Smooth muscle cell (in vitro differentiated cells): ENCODE data around the gene PTPRK. TPM values are rescaled to one million over a fixed set of nuclear protein-coding genes. Genes with fewer than 3 reads are reported as not detected.

Source experiments
- DNase-seq: peaks from one replicate; lab custom pipeline; 2025; ENCODE audit not compliant: unreplicated experiment; lab: John Stamatoyannopoulos, UW
- H2AFZ ChIP-seq: fragments of 200-600 bp; sonication (generic); 2 replicates; pipeline ENCODE4 v1.6.0; 2016; ENCODE audit warnings: antibody characterized with exemption, low read depth, mild to moderate bottlenecking
- H3F3A ChIP-seq: fragments of 200-600 bp; sonication (generic); 2 replicates; pipeline ENCODE4 v1.6.0; 2017; ENCODE audit warnings: antibody characterized with exemption, low read depth
- H3K27ac ChIP-seq: fragments of 200-600 bp; sonication (generic); 2 replicates; pipeline ENCODE4 v1.5.1; 2016; ENCODE audit warnings: low read depth, mild to moderate bottlenecking
- H3K27me3 ChIP-seq: fragments of 200-600 bp; sonication (generic); 2 replicates; pipeline ENCODE4 v1.6.1; 2016; ENCODE audit warnings: low read depth, mild to moderate bottlenecking
- H3K36me3 ChIP-seq: fragments of 200-600 bp; sonication (generic); 2 replicates; pipeline ENCODE4 v1.5.1; 2016; ENCODE audit warnings: low read depth
- H3K4me1 ChIP-seq: fragments of 200-600 bp; sonication (generic); 2 replicates; pipeline ENCODE4 v1.5.1; 2016; ENCODE audit warnings: low read depth
- H3K4me2 ChIP-seq: fragments of 200-600 bp; sonication (generic); 2 replicates; pipeline ENCODE4 v1.6.0; 2016; ENCODE audit warnings: mild to moderate bottlenecking
- H3K4me3 ChIP-seq: fragments of 200-600 bp; sonication (generic); 2 replicates; pipeline ENCODE4 v1.5.1; 2016; ENCODE audit warnings: mild to moderate bottlenecking
- H3K79me2 ChIP-seq: fragments of 200-600 bp; sonication (generic); 2 replicates; pipeline ENCODE4 v1.6.0; 2016; ENCODE audit warnings: low read depth, mild to moderate bottlenecking
- H3K9ac ChIP-seq: fragments of 200-600 bp; sonication (generic); 2 replicates; pipeline ENCODE4 v1.6.0; 2016; ENCODE audit warnings: low read depth
- H3K9me3 ChIP-seq: fragments of 200-600 bp; sonication (generic); replicated peaks from 2 replicates; pipeline ENCODE4 v1.5.1; 2016; ENCODE audit warnings: low read depth
- H4K20me1 ChIP-seq: fragments of 200-600 bp; sonication (generic); 2 replicates; pipeline ENCODE4 v1.6.0; 2016; ENCODE audit warnings: low read depth
- CTCF ChIP-seq: fragments of 200-600 bp; sonication (generic); IDR thresholded peaks from 2 replicates; pipeline ENCODE4 v1.5.1; 2017; ENCODE audit warnings: borderline replicate concordance, mild to moderate bottlenecking, antibody characterized with exemption; ENCODE audit not compliant: insufficient read depth, poor library complexity, severe bottlenecking
- WGBS: methylation state at CpG from one replicate; pipeline ENCODE4 v1.1.7; 2016; ENCODE audit warnings: low lambda C conversion rate; 5-methylcytosine and 5-hydroxymethylcytosine counted together
- polyA plus RNA-seq: library from polyadenylated mRNA; unstranded; fragments of >200 nt; fragmentation: Nextera tagmentation; extraction: Ambion mirVana; gene quantifications from 2 replicates; pipeline ENCODE4 v1.2.1, GENCODE V29; 2016
- total RNA-seq: library from RNA; depleted of rRNA; stranded (reverse); fragments of >200 nt; gene quantifications from 2 replicates; pipeline ENCODE4 v1.2.3, GENCODE V29; 2014

Gene PTPRK
- total and polyA plus RNA-seq, 2 experiments from 2014 or later, result 21.7 to 50.4 TPM

- DNase-seq, result no peak
- Histone ChIP-seq H3F3A (no peaks in the 10 kb centered on the region), H3K36me3 (no peaks in the 10 kb centered on the region), H3K9ac (no peak overlapping the region), H3K27me3 (no peaks in the 10 kb centered on the region), H3K79me2 (peaks cover 50% of the 10 kb centered on the region), H3K27ac (no peak overlapping the region), H3K4me2 (no peak overlapping the region), H3K4me3 (no peak overlapping the region), H2AFZ (no peak overlapping the region), H4K20me1 (peaks cover 67% of the 10 kb centered on the region), H3K4me1 (no peaks in the 10 kb centered on the region), H3K9me3 (no peaks in the 10 kb centered on the region)
- WGBS, result 98% methylated on average over 2 of the region's 2 CpGs
- TF ChIP-seq CTCF, result no peak
Measured at GRCh38 chr6:128465368-128466343, 54.7 kb downstream of the PTPRK start.

- DNase-seq, result no peak
- Histone ChIP-seq H3K27ac (no peak overlapping the region), H4K20me1 (peaks cover 69% of the 10 kb centered on the region), H3K9me3 (no peaks in the 10 kb centered on the region), H3K4me2 (no peak overlapping the region), H2AFZ (no peak overlapping the region), H3K4me1 (no peaks in the 10 kb centered on the region), H3K36me3 (no peaks in the 10 kb centered on the region), H3K9ac (no peak overlapping the region), H3K4me3 (no peak overlapping the region), H3K27me3 (no peaks in the 10 kb centered on the region), H3F3A (no peaks in the 10 kb centered on the region), H3K79me2 (peaks cover 50% of the 10 kb centered on the region)
- TF ChIP-seq CTCF, result no peak
- 97% methylated on average over 3 of the region's 3 CpGs for WGBS
Measured at GRCh38 chr6:128464790-128465189, 55.6 kb downstream of the PTPRK start.

- TF ChIP-seq CTCF, result no peak
- peaks cover 65% of the 10 kb centered on the region for H4K20me1 ChIP-seq
- H3K4me3 ChIP-seq, result no peak overlapping the region
- no peak overlapping the region for H2AFZ ChIP-seq
- no peak overlapping the region for H3K4me2 ChIP-seq
- DNase-seq, result no peak
- no peaks in the 10 kb centered on the region for H3K4me1 ChIP-seq
- no peaks in the 10 kb centered on the region for H3K27me3 ChIP-seq
- H3K27ac ChIP-seq, result no peak overlapping the region
- peaks cover 54% of the 10 kb centered on the region for H3K79me2 ChIP-seq
- H3K36me3 ChIP-seq, result no peaks in the 10 kb centered on the region
- H3K9me3 ChIP-seq, result no peaks in the 10 kb centered on the region
- H3K9ac ChIP-seq, result no peak overlapping the region
- H3F3A ChIP-seq, result no peaks in the 10 kb centered on the region
- WGBS, result 96% methylated on average over 7 of the region's 7 CpGs
Measured at GRCh38 chr6:128463942-128464341, 56.5 kb downstream of the PTPRK start.

GRCh38 chr6:128461501-128461900 is 58.9 kb downstream of the PTPRK start:
- H3K27me3 ChIP-seq, result no peaks in the 10 kb centered on the region
- no peaks in the 10 kb centered on the region for H3F3A ChIP-seq
- WGBS, result 82% methylated on average over 3 of the region's 3 CpGs
- H3K36me3 ChIP-seq, result no peaks in the 10 kb centered on the region
- DNase-seq, result no peak
- no peak overlapping the region for H3K27ac ChIP-seq
- no peaks in the 10 kb centered on the region for H3K4me1 ChIP-seq
- TF ChIP-seq CTCF, result no peak
- no peaks in the 10 kb centered on the region for H3K9me3 ChIP-seq
- no peak overlapping the region for H3K9ac ChIP-seq
- no peak overlapping the region for H3K4me2 ChIP-seq
- H4K20me1 ChIP-seq, result peaks cover 67% of the 10 kb centered on the region
- peaks cover 68% of the 10 kb centered on the region for H3K79me2 ChIP-seq
- H2AFZ ChIP-seq, result no peak overlapping the region
- H3K4me3 ChIP-seq, result no peak overlapping the region
